Tibial nerve (tissue), 3 donors: Measurements from ENCODE around the gene APOL1.

Experiments
- CTCF ChIP-seq, 5 experiments: fragments of 200-600 bp in 3 of 5; fragments of 450-650 bp in 2 of 5; sonication (generic) in 3 of 5; IDR thresholded peaks; one replicate each; pipeline ENCODE4 v1.5.1; 2016 to 2019; ENCODE audit warnings: antibody characterized with exemption in 5 of 5, mild to moderate bottlenecking in 3 of 5, moderate library complexity in 2 of 5
- POLR2A ChIP-seq, 2 donors: fragments of 450-650 bp; IDR thresholded peaks; one replicate each; pipeline ENCODE4 v1.6.1; 2017; ENCODE audit warnings: antibody characterized with exemption in 2 of 2, mild to moderate bottlenecking in 2 of 2, moderate library complexity in 2 of 2

DNA sequence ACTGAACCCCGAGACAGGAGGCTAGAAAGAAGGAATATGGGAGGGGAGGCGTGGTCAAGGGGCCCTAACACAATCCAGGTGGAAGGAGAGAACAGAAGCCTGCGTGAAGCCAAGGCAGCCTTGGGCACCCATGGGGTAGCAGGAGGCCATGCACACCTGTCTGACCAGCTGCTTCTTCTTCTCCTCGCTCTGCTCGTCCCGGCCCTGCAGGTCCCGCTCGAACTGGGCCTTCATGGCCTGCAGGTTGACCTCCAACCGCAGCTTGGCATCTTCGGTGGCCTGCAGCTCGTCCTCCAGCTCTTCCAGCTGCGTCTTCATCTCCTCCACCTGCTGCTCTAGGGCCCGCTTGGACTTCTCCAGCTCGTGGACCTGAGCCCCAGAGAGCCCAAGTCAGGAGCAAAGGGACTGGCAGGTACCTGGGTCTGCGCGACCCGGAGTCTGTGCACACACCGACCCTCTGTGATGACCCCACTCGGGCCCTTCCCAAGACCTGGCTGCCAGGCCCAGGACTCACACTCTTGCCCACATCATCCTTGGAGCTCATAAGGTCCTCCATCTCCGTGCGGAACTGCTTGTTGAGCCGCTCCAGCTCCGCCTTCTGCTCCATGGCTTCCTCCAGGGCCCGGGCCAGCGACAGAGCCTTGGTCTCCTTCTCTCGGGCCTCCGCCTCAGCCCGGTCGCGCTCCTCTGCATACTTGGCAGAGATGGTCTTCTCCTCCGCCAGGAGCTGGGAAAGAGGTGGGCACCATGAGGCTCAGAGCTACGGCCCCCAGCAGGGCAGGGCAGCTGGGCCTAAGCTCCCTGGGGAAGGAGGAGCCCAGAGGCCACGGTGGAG, 35.9 kb downstream of the APOL1 start:
- TF ChIP-seq CTCF (IDR thresholded peaks at IDR 0.05) (no peak), POLR2A (IDR thresholded peaks at IDR 0.05) (no peak)
